Glutamatergic neuron (in vitro differentiated cells): Measurements from ENCODE around the gene EPS8. TPM values are rescaled to one million over a fixed set of nuclear protein-coding genes. Genes with fewer than 3 reads are reported as not detected.

Experiments
- DNase-seq: peaks from one replicate; pipeline ENCODE4 v3.0.0; 2022
- H3K27ac Mint-ChIP-seq: one replicate; pipeline ENCODE4 v1.8.0; 2020; ENCODE audit warnings: mild to moderate bottlenecking, mixed read lengths, inconsistent platforms; ENCODE audit not compliant: unreplicated experiment
- H3K27me3 Mint-ChIP-seq: one replicate; pipeline ENCODE4 v1.8.0; 2020; ENCODE audit warnings: mild to moderate bottlenecking, moderate library complexity, mixed read lengths, inconsistent platforms; ENCODE audit not compliant: unreplicated experiment
- H3K36me3 Mint-ChIP-seq: one replicate; pipeline ENCODE4 v1.8.0; 2020; ENCODE audit warnings: mild to moderate bottlenecking, mixed read lengths, inconsistent platforms; ENCODE audit not compliant: unreplicated experiment
- H3K4me1 Mint-ChIP-seq: one replicate; pipeline ENCODE4 v1.8.0; 2020; ENCODE audit warnings: mild to moderate bottlenecking, low read depth, mixed read lengths, inconsistent platforms; ENCODE audit not compliant: unreplicated experiment
- H3K4me3 Mint-ChIP-seq: one replicate; pipeline ENCODE4 v1.8.0; 2020; ENCODE audit warnings: mild to moderate bottlenecking, mixed read lengths, inconsistent platforms; ENCODE audit not compliant: unreplicated experiment
- H3K9me3 Mint-ChIP-seq: one replicate; pipeline ENCODE4 v1.8.0; 2020; ENCODE audit warnings: mild to moderate bottlenecking, moderate library complexity, mixed read lengths, inconsistent platforms; ENCODE audit not compliant: unreplicated experiment
- CTCF ChIP-seq: fragments of 200-600 bp; sonication (generic); IDR thresholded peaks from one replicate; pipeline ENCODE4 v1.5.0; 2021; ENCODE audit not compliant: partially characterized antibody, unreplicated experiment
- total RNA-seq: library from RNA; stranded (reverse); fragmentation: NEBNext Ultra II Directional; extraction: Animal tissue kit (Norgen Biotek cat#: 25700); gene quantifications from one replicate; pipeline ENCODE4 v1.2.1, GENCODE V29; 2021; ENCODE audit not compliant: unreplicated experiment

Gene EPS8
- total RNA-seq, 1 donor from 2014 or later: 4.3 TPM

- H3K4me1 Mint-ChIP-seq: peaks cover 7% of the 10 kb centered on the region
- DNase-seq: no peak
- no peak overlapping the region for H3K27ac Mint-ChIP-seq
- no peaks in the 10 kb centered on the region for H3K36me3 Mint-ChIP-seq
- H3K27me3 Mint-ChIP-seq: peaks cover 1% of the 10 kb centered on the region
- no peaks in the 10 kb centered on the region for H3K9me3 Mint-ChIP-seq
- no peak overlapping the region for H3K4me3 Mint-ChIP-seq
- no peak for TF ChIP-seq CTCF
Measured at GRCh38 chr12:15651371-15651770, 137.8 kb downstream of the EPS8 start.

- H3K4me3 Mint-ChIP-seq: no peak overlapping the region
- no peak for TF ChIP-seq CTCF
- H3K36me3 Mint-ChIP-seq: no peaks in the 10 kb centered on the region
- no peak for DNase-seq
- peaks cover 7% of the 10 kb centered on the region for H3K4me1 Mint-ChIP-seq
- no peak overlapping the region for H3K27ac Mint-ChIP-seq
- H3K9me3 Mint-ChIP-seq: no peaks in the 10 kb centered on the region
- H3K27me3 Mint-ChIP-seq: peaks cover 1% of the 10 kb centered on the region
Measured at GRCh38 chr12:15650399-15651128, 138.6 kb downstream of the EPS8 start.

GRCh38 chr12:15649347-15649746, 139.8 kb downstream of the EPS8 start:
- Mint-ChIP-seq H3K27me3 (peaks cover 1% of the 10 kb centered on the region), H3K4me1 (peaks cover 7% of the 10 kb centered on the region), H3K4me3 (no peak overlapping the region), H3K9me3 (no peaks in the 10 kb centered on the region), H3K27ac (no peak overlapping the region), H3K36me3 (no peaks in the 10 kb centered on the region)
- DNase-seq: no peak
- no peak for TF ChIP-seq CTCF

GRCh38 chr12:15648558-15648957, 140.6 kb downstream of the EPS8 start:
- Mint-ChIP-seq H3K4me1 (peaks cover 7% of the 10 kb centered on the region), H3K27me3 (peaks cover 1% of the 10 kb centered on the region), H3K27ac (no peak overlapping the region), H3K36me3 (no peaks in the 10 kb centered on the region), H3K4me3 (no peak overlapping the region), H3K9me3 (no peaks in the 10 kb centered on the region)
- TF ChIP-seq CTCF: no peak
- no peak for DNase-seq

- TF ChIP-seq CTCF: no peak
- H3K27ac Mint-ChIP-seq: no peak overlapping the region
- no peaks in the 10 kb centered on the region for H3K9me3 Mint-ChIP-seq
- no peaks in the 10 kb centered on the region for H3K36me3 Mint-ChIP-seq
- peaks cover 7% of the 10 kb centered on the region for H3K4me1 Mint-ChIP-seq
- no peak overlapping the region for H3K4me3 Mint-ChIP-seq
- no peak for DNase-seq
- H3K27me3 Mint-ChIP-seq: peaks cover 1% of the 10 kb centered on the region
Measured at GRCh38 chr12:15646581-15646980, 142.6 kb downstream of the EPS8 start.
